ENCODE data around the gene PDZD2.

PDZD2 gene

GRCh38 chr5:31635446-31635845, 3.5 kb upstream of the PDZD2 start:
- WGBS, 2 experiments, result 100% methylated on average over 1 of the region's 1 CpG; no CpG with 5 or more reads in 1 of the 2 experiments

GRCh38 chr5:31637851-31638250, 1.1 kb upstream of the PDZD2 start:
- no peak overlapping the region for H3K27ac ChIP-seq (ENCODE audit: insufficient read depth, low read depth, low read length, poor library complexity, severe bottlenecking)

More at GRCh38 chr5:31635446-31635845, 3.5 kb upstream of the PDZD2 start:
- no peak overlapping the region for H3K27ac ChIP-seq (ENCODE audit: insufficient read depth, low read depth, low read length, poor library complexity, severe bottlenecking)
- no peaks in the 10 kb centered on the region for H3K9me3 ChIP-seq (ENCODE audit: control insufficient read depth, low read length)
- peaks cover 10% of the 10 kb centered on the region for H3K4me1 ChIP-seq (ENCODE audit: control insufficient read depth, insufficient read depth, low read length)
- no peaks in the 10 kb centered on the region for H3K36me3 ChIP-seq (ENCODE audit: control insufficient read depth, insufficient read depth, low read length)
- no peak overlapping the region for H3K4me3 ChIP-seq (ENCODE audit: insufficient read depth, low read depth, low read length)
- peaks cover 35% of the 10 kb centered on the region for H3K27me3 ChIP-seq (ENCODE audit: control insufficient read depth, insufficient read depth, low read length, poor library complexity, severe bottlenecking)

DNA sequence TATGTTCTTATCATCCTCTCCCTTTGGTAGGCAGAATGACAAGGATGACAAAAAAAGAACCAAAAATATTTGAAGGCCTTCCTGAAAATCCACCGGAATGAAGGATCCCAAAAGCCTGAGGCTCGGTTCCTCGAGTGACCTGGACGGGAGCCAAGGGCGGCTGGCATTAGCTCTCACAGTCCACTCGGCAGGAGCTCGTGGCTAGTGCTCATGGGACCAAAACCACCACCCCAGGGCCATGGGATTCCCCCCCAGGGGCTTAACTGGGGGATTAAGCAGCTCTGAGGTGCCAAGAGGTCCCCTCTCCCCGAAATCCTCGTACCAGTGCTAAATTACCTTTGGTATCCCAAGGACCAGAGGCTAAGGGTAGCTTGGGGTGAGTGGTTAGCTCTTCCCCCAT, 586 bp upstream of the PDZD2 start:
- Histone ChIP-seq H3K4me1 (ENCODE audit: control insufficient read depth, insufficient read depth, low read length) (peaks cover 10% of the 10 kb centered on the region), H3K4me3 (ENCODE audit: insufficient read depth, low read depth, low read length) (peak overlapping the region; percentile 73), H3K27ac (ENCODE audit: insufficient read depth, low read depth, low read length, poor library complexity, severe bottlenecking) (no peak overlapping the region), H3K27me3 (ENCODE audit: control insufficient read depth, insufficient read depth, low read length, poor library complexity, severe bottlenecking) (peaks cover 63% of the 10 kb centered on the region), H3K9me3 (ENCODE audit: control insufficient read depth, low read length) (no peaks in the 10 kb centered on the region), H3K36me3 (ENCODE audit: control insufficient read depth, insufficient read depth, low read length) (no peaks in the 10 kb centered on the region)
- WGBS, 2 experiments, result 48 to 49% methylated on average over 9 of the region's 9 CpGs

More at GRCh38 chr5:31637851-31638250, 1.1 kb upstream of the PDZD2 start:
- H3K36me3 ChIP-seq (ENCODE audit: control insufficient read depth, insufficient read depth, low read length), result no peaks in the 10 kb centered on the region
- no peaks in the 10 kb centered on the region for H3K9me3 ChIP-seq (ENCODE audit: control insufficient read depth, low read length)
- peaks cover 59% of the 10 kb centered on the region for H3K27me3 ChIP-seq (ENCODE audit: control insufficient read depth, insufficient read depth, low read length, poor library complexity, severe bottlenecking)
- no peak overlapping the region for H3K4me3 ChIP-seq (ENCODE audit: insufficient read depth, low read depth, low read length)
- H3K4me1 ChIP-seq (ENCODE audit: control insufficient read depth, insufficient read depth, low read length), result peaks cover 10% of the 10 kb centered on the region
- WGBS, 2 experiments, result 92 to 97% methylated on average over 6 of the region's 6 CpGs

DNA sequence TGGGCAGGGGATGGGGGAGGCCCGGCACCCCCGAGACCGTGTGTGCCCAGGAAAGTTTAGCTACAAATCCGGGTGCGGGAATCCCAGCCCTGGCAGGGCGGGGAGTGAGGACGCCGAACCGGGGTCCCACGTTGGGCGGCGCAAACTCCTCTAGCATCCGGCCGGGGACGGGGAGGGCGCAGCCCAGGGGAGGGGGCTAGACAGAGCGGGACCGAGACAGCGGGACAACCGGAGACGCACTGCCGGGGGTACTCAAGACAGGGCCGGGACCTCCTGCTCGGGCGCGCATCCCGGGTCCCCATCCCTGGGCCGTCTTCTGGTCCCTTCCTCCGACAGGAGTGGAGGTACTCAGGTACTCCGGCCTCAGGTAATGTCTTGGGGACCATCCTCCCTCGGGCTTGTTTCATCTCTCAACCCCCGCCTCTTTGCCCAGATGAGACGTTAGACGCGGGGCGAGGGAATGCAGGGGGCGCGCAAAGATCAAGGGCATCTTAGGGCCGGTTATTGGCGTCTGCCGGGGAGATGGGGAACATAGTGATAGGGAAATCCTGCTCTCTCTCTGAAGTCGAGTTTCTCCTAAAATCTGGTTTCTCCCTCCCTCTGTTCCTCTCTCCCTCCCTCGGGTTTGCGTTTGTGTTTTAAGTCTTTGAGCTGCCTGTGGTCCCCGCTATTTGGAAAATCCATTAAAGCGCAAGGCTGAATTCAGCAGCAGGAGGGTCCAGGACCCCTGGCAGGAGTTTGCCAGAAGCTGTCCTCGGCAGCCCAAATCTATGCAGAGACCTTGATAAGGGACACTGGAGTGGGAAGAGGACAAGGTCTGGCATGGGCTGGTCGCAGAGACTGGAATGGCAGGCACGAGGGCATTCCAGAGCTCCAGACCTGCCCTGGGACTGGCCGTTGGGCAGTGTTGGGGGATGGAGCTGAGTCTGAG, 815 bp downstream of the PDZD2 start:
- Histone ChIP-seq H3K27me3 (ENCODE audit: control insufficient read depth, insufficient read depth, low read length, poor library complexity, severe bottlenecking) (peaks cover 65% of the 10 kb centered on the region), H3K27ac (ENCODE audit: insufficient read depth, low read depth, low read length, poor library complexity, severe bottlenecking) (no peak overlapping the region), H3K4me3 (ENCODE audit: insufficient read depth, low read depth, low read length) (peak overlapping the region; percentile 73), H3K36me3 (ENCODE audit: control insufficient read depth, insufficient read depth, low read length) (no peaks in the 10 kb centered on the region), H3K4me1 (ENCODE audit: control insufficient read depth, insufficient read depth, low read length) (peaks cover 10% of the 10 kb centered on the region), H3K9me3 (ENCODE audit: control insufficient read depth, low read length) (no peaks in the 10 kb centered on the region)
- WGBS, 2 experiments, result 1% methylated on average over 50 of the region's 50 CpGs

DNA sequence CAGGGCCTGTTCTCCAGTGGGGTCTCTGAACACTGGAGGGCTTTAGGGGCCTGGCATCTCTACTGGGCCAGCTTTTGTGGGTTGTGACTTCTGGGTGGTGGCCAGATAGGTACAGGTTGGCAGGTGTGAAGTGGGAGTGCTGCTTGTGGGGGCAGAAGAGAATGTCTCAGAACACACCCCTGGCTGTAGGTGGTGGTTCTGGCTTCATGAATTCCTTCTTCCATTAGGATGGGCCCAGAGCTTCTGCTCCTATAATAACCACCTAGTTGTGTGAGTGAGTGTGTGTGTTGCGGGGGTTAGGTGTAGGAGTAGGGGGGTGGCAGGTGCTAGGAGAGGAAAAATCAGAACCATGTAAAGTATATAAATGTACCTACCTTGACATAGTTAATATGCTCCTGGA, 1.6 kb downstream of the PDZD2 start:
- Histone ChIP-seq H3K4me3 (ENCODE audit: insufficient read depth, low read depth, low read length) (no peak overlapping the region), H3K27me3 (ENCODE audit: control insufficient read depth, insufficient read depth, low read length, poor library complexity, severe bottlenecking) (peaks cover 65% of the 10 kb centered on the region), H3K9me3 (ENCODE audit: control insufficient read depth, low read length) (no peaks in the 10 kb centered on the region), H3K36me3 (ENCODE audit: control insufficient read depth, insufficient read depth, low read length) (no peaks in the 10 kb centered on the region), H3K27ac (ENCODE audit: insufficient read depth, low read depth, low read length, poor library complexity, severe bottlenecking) (no peak overlapping the region), H3K4me1 (ENCODE audit: control insufficient read depth, insufficient read depth, low read length) (peaks cover 10% of the 10 kb centered on the region)
- 100% methylated on average over 1 of the region's 1 CpG; no CpG with 5 or more reads in 1 of the 2 experiments for WGBS, 2 experiments

DNA sequence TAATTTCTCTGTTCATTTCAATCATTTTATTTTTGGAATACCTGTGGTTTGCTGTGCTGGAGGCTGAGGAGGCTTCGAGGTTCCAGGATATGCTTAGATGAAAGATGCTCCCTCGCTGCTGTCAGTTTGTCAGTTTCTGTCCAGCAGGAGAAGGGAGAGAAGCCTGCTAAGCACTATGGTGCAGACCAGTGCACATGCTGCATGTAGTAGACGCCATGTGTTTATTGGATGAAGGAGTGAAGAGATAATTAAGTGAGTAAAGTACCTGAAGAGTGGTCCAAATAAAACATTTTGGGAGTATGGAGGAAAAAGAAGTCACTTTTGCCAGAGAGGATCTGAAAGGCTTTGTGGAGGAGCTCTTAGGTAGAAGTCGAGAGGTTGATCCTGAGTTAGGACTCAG, 2.1 kb downstream of the PDZD2 start:
- Histone ChIP-seq H3K4me1 (ENCODE audit: control insufficient read depth, insufficient read depth, low read length) (peaks cover 10% of the 10 kb centered on the region), H3K27me3 (ENCODE audit: control insufficient read depth, insufficient read depth, low read length, poor library complexity, severe bottlenecking) (peaks cover 65% of the 10 kb centered on the region), H3K9me3 (ENCODE audit: control insufficient read depth, low read length) (no peaks in the 10 kb centered on the region), H3K36me3 (ENCODE audit: control insufficient read depth, insufficient read depth, low read length) (no peaks in the 10 kb centered on the region), H3K4me3 (ENCODE audit: insufficient read depth, low read depth, low read length) (no peak overlapping the region), H3K27ac (ENCODE audit: insufficient read depth, low read depth, low read length, poor library complexity, severe bottlenecking) (no peak overlapping the region)
- WGBS, 2 experiments, result 92 to 94% methylated on average over 4 of the region's 4 CpGs

DNA sequence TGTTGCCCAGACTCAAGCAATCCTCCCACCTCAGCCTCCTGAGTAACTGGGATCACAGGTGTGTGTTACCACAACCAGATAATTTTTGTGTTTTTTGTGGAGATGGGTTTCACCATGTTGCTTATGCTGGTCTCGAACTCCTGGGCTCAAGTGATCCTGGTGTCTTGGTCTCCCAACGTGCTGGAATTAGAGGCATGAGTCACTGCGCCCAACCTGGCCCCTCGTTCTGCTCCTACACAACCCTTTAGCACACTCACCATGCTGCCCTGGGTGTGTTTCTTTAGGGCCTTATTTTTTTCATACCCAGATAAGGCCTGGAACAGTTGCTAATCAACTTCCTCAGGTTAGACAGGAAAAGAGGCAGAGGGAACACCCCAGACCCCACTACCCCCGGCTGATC, 2.6 kb downstream of the PDZD2 start:
- H3K36me3 ChIP-seq (ENCODE audit: control insufficient read depth, insufficient read depth, low read length), result no peaks in the 10 kb centered on the region
- H3K4me1 ChIP-seq (ENCODE audit: control insufficient read depth, insufficient read depth, low read length), result peaks cover 10% of the 10 kb centered on the region
- peaks cover 65% of the 10 kb centered on the region for H3K27me3 ChIP-seq (ENCODE audit: control insufficient read depth, insufficient read depth, low read length, poor library complexity, severe bottlenecking)
- H3K9me3 ChIP-seq (ENCODE audit: control insufficient read depth, low read length), result no peaks in the 10 kb centered on the region
- no peak overlapping the region for H3K27ac ChIP-seq (ENCODE audit: insufficient read depth, low read depth, low read length, poor library complexity, severe bottlenecking)
- no peak overlapping the region for H3K4me3 ChIP-seq (ENCODE audit: insufficient read depth, low read depth, low read length)
- 88 to 89% methylated on average over 5 of the region's 5 CpGs for WGBS, 2 experiments

- Histone ChIP-seq H3K36me3 (ENCODE audit: control insufficient read depth, insufficient read depth, low read length) (no peaks in the 10 kb centered on the region), H3K9me3 (ENCODE audit: control insufficient read depth, low read length) (no peaks in the 10 kb centered on the region), H3K4me3 (ENCODE audit: insufficient read depth, low read depth, low read length) (no peak overlapping the region), H3K27me3 (ENCODE audit: control insufficient read depth, insufficient read depth, low read length, poor library complexity, severe bottlenecking) (peaks cover 29% of the 10 kb centered on the region), H3K4me1 (ENCODE audit: control insufficient read depth, insufficient read depth, low read length) (no peaks in the 10 kb centered on the region), H3K27ac (ENCODE audit: insufficient read depth, low read depth, low read length, poor library complexity, severe bottlenecking) (no peak overlapping the region)
- 77 to 80% methylated on average over 10 to 11 of the region's 11 CpGs for WGBS, 2 experiments
Measured at GRCh38 chr5:31645420-31646081, 6.6 kb downstream of the PDZD2 start.

DNA sequence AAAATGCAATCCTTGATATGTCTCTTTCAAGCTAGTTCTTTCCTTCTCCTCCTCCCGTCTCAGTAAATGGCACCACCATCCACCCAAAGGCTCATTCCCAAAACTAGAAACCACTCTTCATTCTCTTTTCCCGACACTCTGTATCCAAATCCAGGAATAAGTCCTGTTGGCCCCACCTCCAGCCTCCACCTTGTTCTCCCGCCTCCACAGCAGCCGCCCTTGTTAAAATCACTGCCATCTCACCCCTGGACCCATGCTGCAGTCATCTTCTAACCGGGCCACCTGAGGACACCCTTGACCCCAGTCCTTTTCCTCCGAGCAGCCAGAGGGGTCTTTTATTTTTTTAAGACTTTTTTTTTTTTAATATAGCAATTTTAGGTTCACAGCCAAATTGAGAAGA, 9.4 kb downstream of the PDZD2 start:
- H3K27ac ChIP-seq (ENCODE audit: insufficient read depth, low read depth, low read length, poor library complexity, severe bottlenecking), result no peak overlapping the region
- H3K27me3 ChIP-seq (ENCODE audit: control insufficient read depth, insufficient read depth, low read length, poor library complexity, severe bottlenecking), result peaks cover 2% of the 10 kb centered on the region
- 89 to 92% methylated on average over 6 of the region's 6 CpGs for WGBS, 2 experiments
- no peaks in the 10 kb centered on the region for H3K36me3 ChIP-seq (ENCODE audit: control insufficient read depth, insufficient read depth, low read length)
- H3K9me3 ChIP-seq (ENCODE audit: control insufficient read depth, low read length), result no peaks in the 10 kb centered on the region
- no peaks in the 10 kb centered on the region for H3K4me1 ChIP-seq (ENCODE audit: control insufficient read depth, insufficient read depth, low read length)
- no peak overlapping the region for H3K4me3 ChIP-seq (ENCODE audit: insufficient read depth, low read depth, low read length)

- Histone ChIP-seq H3K27ac (ENCODE audit: insufficient read depth, low read depth, low read length, poor library complexity, severe bottlenecking) (no peak overlapping the region), H3K4me3 (ENCODE audit: insufficient read depth, low read depth, low read length) (no peak overlapping the region), H3K4me1 (ENCODE audit: control insufficient read depth, insufficient read depth, low read length) (no peaks in the 10 kb centered on the region), H3K36me3 (ENCODE audit: control insufficient read depth, insufficient read depth, low read length) (no peaks in the 10 kb centered on the region), H3K27me3 (ENCODE audit: control insufficient read depth, insufficient read depth, low read length, poor library complexity, severe bottlenecking) (no peaks in the 10 kb centered on the region), H3K9me3 (ENCODE audit: control insufficient read depth, low read length) (no peaks in the 10 kb centered on the region)
- WGBS, 2 experiments, result 85 to 98% methylated on average over 1 to 3 of the region's 3 CpGs
Measured at GRCh38 chr5:31651241-31651640, 12.3 kb downstream of the PDZD2 start.
